ENCODE results near the gene MFSD12. TPM values are rescaled to one million over a fixed set of nuclear protein-coding genes. Genes with fewer than 3 reads are reported as not detected.

The MFSD12 gene
- total RNA-seq, 4 donors from 2014 or later = 22.3 to 77.3 (median 48.7) TPM

GRCh38 chr19:3548606-3549005, 8.8 kb downstream of the MFSD12 start:
- H3K27ac ChIP-seq = no peak overlapping the region
- ATAC-seq (no peak), DNase-seq (no peak)
- no peaks in the 10 kb centered on the region for H3K36me3 ChIP-seq
- H3K9me3 ChIP-seq = no peaks in the 10 kb centered on the region
- H3K4me3 ChIP-seq = no peak overlapping the region
- TF ChIP-seq CTCF (IDR thresholded peaks at IDR 0.05 in 4 of 5, conservative IDR thresholded peaks at IDR 0.05 in 1 of 5) = no peak
- TF ChIP-seq POLR2A (IDR thresholded peaks at IDR 0.05) = no peak
- intact Hi-C loops (cut with DNase I; ENCODE audit: low total_unique reads) (loop anchor here (5.0 kb wide), 1 partner anchor 34 kb away; no protein-coding TSS in a partner anchor), in situ Hi-C loops (cut with MboI; ENCODE audit: low sequenced_read_pairs in 4 of 4) (no loop called here)
- peaks cover 0 to 6% of the 10 kb centered on the region in 2 donors for H3K4me1 ChIP-seq
- H3K27me3 ChIP-seq = no peaks in the 10 kb centered on the region

GRCh38 chr19:3547767-3548282, 9.6 kb downstream of the MFSD12 start:
- in situ Hi-C loops (cut with MboI; ENCODE audit: low sequenced_read_pairs in 4 of 4) (no loop called here), intact Hi-C loops (cut with DNase I; ENCODE audit: low total_unique reads) (loop anchor here (5.0 kb wide), 1 partner anchor 34 kb away; no protein-coding TSS in a partner anchor)
- Histone ChIP-seq H3K4me3 (no peak overlapping the region), H3K27ac (no peak overlapping the region), H3K9me3 (no peaks in the 10 kb centered on the region), H3K36me3 (no peaks in the 10 kb centered on the region), H3K27me3 (no peaks in the 10 kb centered on the region), H3K4me1 (peaks cover 0 to 3% of the 10 kb centered on the region in 2 donors)
- no peak for DNase-seq
- ATAC-seq = no peak
- TF ChIP-seq POLR2A (IDR thresholded peaks at IDR 0.05) (no peak), CTCF (IDR thresholded peaks at IDR 0.05 in 4 of 5, conservative IDR thresholded peaks at IDR 0.05 in 1 of 5) (peak in 1 of 5 experiments; percentile 3)

- intact Hi-C loops (cut with DNase I; ENCODE audit: low total_unique reads) = loop anchor here (5.0 kb wide), 1 partner anchor 35 kb away; no protein-coding TSS in a partner anchor
- ATAC-seq (no peak), DNase-seq (no peak)
- Histone ChIP-seq H3K27me3 (no peaks in the 10 kb centered on the region), H3K4me3 (no peak overlapping the region), H3K4me1 (no peaks in the 10 kb centered on the region), H3K9me3 (no peaks in the 10 kb centered on the region), H3K36me3 (no peaks in the 10 kb centered on the region), H3K27ac (no peak overlapping the region)
- TF ChIP-seq POLR2A (IDR thresholded peaks at IDR 0.05) = no peak
- peak in 4 of 5 experiments; percentile 14 to 47 (median 46) for TF ChIP-seq CTCF (IDR thresholded peaks at IDR 0.05 in 4 of 5, conservative IDR thresholded peaks at IDR 0.05 in 1 of 5)
- in situ Hi-C loops (cut with MboI; ENCODE audit: low sequenced_read_pairs in 4 of 4) = no loop called here
Measured at GRCh38 chr19:3547301-3547731, 10.1 kb downstream of the MFSD12 start.

GRCh38 chr19:3546119-3546518, 11.3 kb downstream of the MFSD12 start:
- DNase-seq = no peak
- TF ChIP-seq POLR2A (IDR thresholded peaks at IDR 0.05) (no peak), CTCF (IDR thresholded peaks at IDR 0.05 in 4 of 5, conservative IDR thresholded peaks at IDR 0.05 in 1 of 5) (no peak)
- Histone ChIP-seq H3K27ac (no peak overlapping the region), H3K4me1 (no peaks in the 10 kb centered on the region), H3K9me3 (no peaks in the 10 kb centered on the region), H3K36me3 (no peaks in the 10 kb centered on the region), H3K4me3 (no peak overlapping the region), H3K27me3 (no peaks in the 10 kb centered on the region)
- intact Hi-C loops (cut with DNase I; ENCODE audit: low total_unique reads) = loop anchor here (5.0 kb wide), 1 partner anchor 36 kb away; no protein-coding TSS in a partner anchor
- no peak for ATAC-seq
- in situ Hi-C loops (cut with MboI; ENCODE audit: low sequenced_read_pairs in 4 of 4) = no loop called here

GRCh38 chr19:3545669-3546034, 11.7 kb downstream of the MFSD12 start:
- no peaks in the 10 kb centered on the region for H3K36me3 ChIP-seq
- no peaks in the 10 kb centered on the region for H3K27me3 ChIP-seq
- DNase-seq (no peak), ATAC-seq (no peak)
- TF ChIP-seq POLR2A (IDR thresholded peaks at IDR 0.05) (no peak), CTCF (IDR thresholded peaks at IDR 0.05 in 4 of 5, conservative IDR thresholded peaks at IDR 0.05 in 1 of 5) (no peak)
- in situ Hi-C loops (cut with MboI; ENCODE audit: low sequenced_read_pairs in 4 of 4) (no loop called here), intact Hi-C loops (cut with DNase I; ENCODE audit: low total_unique reads) (loop anchor here (2.0 to 5.0 kb wide), 2 partner anchors 37 to 73 kb away; no protein-coding TSS in a partner anchor)
- H3K27ac ChIP-seq = no peak overlapping the region
- H3K9me3 ChIP-seq = no peaks in the 10 kb centered on the region
- H3K4me1 ChIP-seq = no peaks in the 10 kb centered on the region
- H3K4me3 ChIP-seq = no peak overlapping the region
